Activated naive CD8-positive, alpha-beta T cell (primary cell): ENCODE results near the gene SASH1.

Source experiments
- H3K27ac Mint-ChIP-seq: one replicate; pipeline ENCODE4 v1.8.0; 2021; ENCODE audit warnings: mixed read lengths
- H3K27me3 Mint-ChIP-seq: one replicate; pipeline ENCODE4 v1.8.0; 2021; ENCODE audit warnings: mixed read lengths
- H3K36me3 Mint-ChIP-seq: one replicate; pipeline ENCODE4 v1.8.0; 2021; ENCODE audit warnings: mixed read lengths
- H3K4me1 Mint-ChIP-seq: one replicate; pipeline ENCODE4 v1.8.0; 2021; ENCODE audit warnings: low read depth, mixed read lengths
- H3K4me3 Mint-ChIP-seq: one replicate; pipeline ENCODE4 v1.8.0; 2021; ENCODE audit warnings: mild to moderate bottlenecking, mixed read lengths
- H3K9me3 Mint-ChIP-seq: one replicate; pipeline ENCODE4 v1.8.0; 2021; ENCODE audit warnings: low read depth, mixed read lengths

Gene SASH1

GRCh38 chr6:148419430-148419829 lies 76.8 kb downstream of the SASH1 start:
- Mint-ChIP-seq H3K9me3 (no peaks in the 10 kb centered on the region), H3K27ac (no peak overlapping the region), H3K4me3 (no peak overlapping the region), H3K4me1 (no peaks in the 10 kb centered on the region), H3K36me3 (no peaks in the 10 kb centered on the region), H3K27me3 (peaks cover 3% of the 10 kb centered on the region)

- Mint-ChIP-seq H3K9me3 (no peaks in the 10 kb centered on the region), H3K4me3 (no peak overlapping the region), H3K36me3 (no peaks in the 10 kb centered on the region), H3K27ac (no peak overlapping the region), H3K27me3 (peaks cover 4% of the 10 kb centered on the region), H3K4me1 (no peaks in the 10 kb centered on the region)
Measured at GRCh38 chr6:148422085-148422484, 79.4 kb downstream of the SASH1 start.

GRCh38 chr6:148423133-148423532 lies 80.5 kb downstream of the SASH1 start:
- H3K4me1 Mint-ChIP-seq: no peaks in the 10 kb centered on the region
- H3K4me3 Mint-ChIP-seq: no peak overlapping the region
- peaks cover 2% of the 10 kb centered on the region for H3K27me3 Mint-ChIP-seq
- no peaks in the 10 kb centered on the region for H3K9me3 Mint-ChIP-seq
- no peaks in the 10 kb centered on the region for H3K36me3 Mint-ChIP-seq
- no peak overlapping the region for H3K27ac Mint-ChIP-seq

- Mint-ChIP-seq H3K9me3 (no peaks in the 10 kb centered on the region), H3K27ac (no peak overlapping the region), H3K36me3 (no peaks in the 10 kb centered on the region), H3K4me3 (no peak overlapping the region), H3K4me1 (no peaks in the 10 kb centered on the region), H3K27me3 (peaks cover 2% of the 10 kb centered on the region)
Measured at GRCh38 chr6:148423601-148424270, 81.1 kb downstream of the SASH1 start.

- Mint-ChIP-seq H3K4me3 (no peak overlapping the region), H3K36me3 (no peaks in the 10 kb centered on the region), H3K9me3 (no peaks in the 10 kb centered on the region), H3K27me3 (peaks cover 2% of the 10 kb centered on the region), H3K27ac (no peak overlapping the region), H3K4me1 (no peaks in the 10 kb centered on the region)
Measured at GRCh38 chr6:148425443-148425842, 82.8 kb downstream of the SASH1 start.

- H3K9me3 Mint-ChIP-seq: no peaks in the 10 kb centered on the region
- H3K4me1 Mint-ChIP-seq: no peaks in the 10 kb centered on the region
- H3K36me3 Mint-ChIP-seq: no peaks in the 10 kb centered on the region
- peaks cover 2% of the 10 kb centered on the region for H3K27me3 Mint-ChIP-seq
- H3K27ac Mint-ChIP-seq: no peak overlapping the region
- H3K4me3 Mint-ChIP-seq: no peak overlapping the region
Measured at GRCh38 chr6:148426317-148426977, 83.8 kb downstream of the SASH1 start.

- Mint-ChIP-seq H3K27ac (no peak overlapping the region), H3K27me3 (peaks cover 2% of the 10 kb centered on the region), H3K9me3 (no peaks in the 10 kb centered on the region), H3K4me1 (no peaks in the 10 kb centered on the region), H3K36me3 (no peaks in the 10 kb centered on the region), H3K4me3 (no peak overlapping the region)
Measured at GRCh38 chr6:148427333-148427732, 84.7 kb downstream of the SASH1 start.

- peaks cover 2% of the 10 kb centered on the region for H3K27me3 Mint-ChIP-seq
- no peaks in the 10 kb centered on the region for H3K36me3 Mint-ChIP-seq
- H3K4me3 Mint-ChIP-seq: no peak overlapping the region
- H3K9me3 Mint-ChIP-seq: no peaks in the 10 kb centered on the region
- no peaks in the 10 kb centered on the region for H3K4me1 Mint-ChIP-seq
- H3K27ac Mint-ChIP-seq: no peak overlapping the region
Measured at GRCh38 chr6:148429423-148429822, 86.8 kb downstream of the SASH1 start.

GRCh38 chr6:148430897-148431296 lies 88.3 kb downstream of the SASH1 start:
- H3K27me3 Mint-ChIP-seq: peaks cover 6% of the 10 kb centered on the region
- no peak overlapping the region for H3K4me3 Mint-ChIP-seq
- no peaks in the 10 kb centered on the region for H3K9me3 Mint-ChIP-seq
- no peak overlapping the region for H3K27ac Mint-ChIP-seq
- H3K4me1 Mint-ChIP-seq: no peaks in the 10 kb centered on the region
- no peaks in the 10 kb centered on the region for H3K36me3 Mint-ChIP-seq

GRCh38 chr6:148431413-148431812 lies 88.8 kb downstream of the SASH1 start:
- H3K27ac Mint-ChIP-seq: no peak overlapping the region
- H3K36me3 Mint-ChIP-seq: no peaks in the 10 kb centered on the region
- no peaks in the 10 kb centered on the region for H3K4me1 Mint-ChIP-seq
- no peaks in the 10 kb centered on the region for H3K9me3 Mint-ChIP-seq
- H3K27me3 Mint-ChIP-seq: peaks cover 6% of the 10 kb centered on the region
- no peak overlapping the region for H3K4me3 Mint-ChIP-seq

- Mint-ChIP-seq H3K4me1 (no peaks in the 10 kb centered on the region), H3K36me3 (no peaks in the 10 kb centered on the region), H3K27ac (no peak overlapping the region), H3K9me3 (no peaks in the 10 kb centered on the region), H3K27me3 (peaks cover 6% of the 10 kb centered on the region), H3K4me3 (no peak overlapping the region)
Measured at GRCh38 chr6:148431840-148432239, 89.2 kb downstream of the SASH1 start.

GRCh38 chr6:148432462-148433195 lies 90.0 kb downstream of the SASH1 start:
- Mint-ChIP-seq H3K4me3 (no peak overlapping the region), H3K4me1 (no peaks in the 10 kb centered on the region), H3K36me3 (no peaks in the 10 kb centered on the region), H3K9me3 (no peaks in the 10 kb centered on the region), H3K27me3 (peaks cover 8% of the 10 kb centered on the region), H3K27ac (no peak overlapping the region)

GRCh38 chr6:148435386-148435785 lies 92.7 kb downstream of the SASH1 start:
- H3K27ac Mint-ChIP-seq: no peak overlapping the region
- H3K4me1 Mint-ChIP-seq: no peaks in the 10 kb centered on the region
- H3K27me3 Mint-ChIP-seq: peaks cover 11% of the 10 kb centered on the region
- H3K4me3 Mint-ChIP-seq: no peak overlapping the region
- H3K9me3 Mint-ChIP-seq: no peaks in the 10 kb centered on the region
- no peaks in the 10 kb centered on the region for H3K36me3 Mint-ChIP-seq

- Mint-ChIP-seq H3K4me1 (peaks cover under 1% of the 10 kb centered on the region), H3K36me3 (no peaks in the 10 kb centered on the region), H3K27me3 (peaks cover 11% of the 10 kb centered on the region), H3K9me3 (no peaks in the 10 kb centered on the region), H3K4me3 (no peak overlapping the region), H3K27ac (no peak overlapping the region)
Measured at GRCh38 chr6:148436466-148436865, 93.8 kb downstream of the SASH1 start.

GRCh38 chr6:148438632-148439031 lies 96.0 kb downstream of the SASH1 start:
- H3K4me3 Mint-ChIP-seq: no peak overlapping the region
- H3K27me3 Mint-ChIP-seq: peaks cover 11% of the 10 kb centered on the region
- no peaks in the 10 kb centered on the region for H3K9me3 Mint-ChIP-seq
- H3K4me1 Mint-ChIP-seq: peaks cover 5% of the 10 kb centered on the region
- H3K36me3 Mint-ChIP-seq: no peaks in the 10 kb centered on the region
- H3K27ac Mint-ChIP-seq: no peak overlapping the region
